GM19372 (cell line): Measurements from ENCODE around the gene HOXB4.
"Not testable (repeated sequence)": the region's sequence is repeated elsewhere in the genome, so short reads cannot be mapped to it uniquely, and the experiment has no call there.

Source experiments
- ATAC-seq: cut with Tn5 transposase; IDR thresholded peaks from one replicate; pipeline ENCODE4 v1.9.1; 2021; ENCODE audit warnings: mild to moderate bottlenecking, low read depth, moderate library complexity; ENCODE audit not compliant: unreplicated experiment

The HOXB4 gene

GRCh38 chr17:48535793-48536559 lies 42.2 kb downstream of the HOXB4 start:
- not testable (repeated sequence) for ATAC-seq

GRCh38 chr17:48532261-48532660 lies 45.9 kb downstream of the HOXB4 start:
- no peak for ATAC-seq

GRCh38 chr17:48530887-48531272 lies 47.3 kb downstream of the HOXB4 start, which contains the start of gene HOXB1:
Gene HOXB1, minus strand, starts transcription at chr17:48531011. Its CDS starts 107 bp downstream, at chr17:48530904.
- ATAC-seq: no peak

DNA sequence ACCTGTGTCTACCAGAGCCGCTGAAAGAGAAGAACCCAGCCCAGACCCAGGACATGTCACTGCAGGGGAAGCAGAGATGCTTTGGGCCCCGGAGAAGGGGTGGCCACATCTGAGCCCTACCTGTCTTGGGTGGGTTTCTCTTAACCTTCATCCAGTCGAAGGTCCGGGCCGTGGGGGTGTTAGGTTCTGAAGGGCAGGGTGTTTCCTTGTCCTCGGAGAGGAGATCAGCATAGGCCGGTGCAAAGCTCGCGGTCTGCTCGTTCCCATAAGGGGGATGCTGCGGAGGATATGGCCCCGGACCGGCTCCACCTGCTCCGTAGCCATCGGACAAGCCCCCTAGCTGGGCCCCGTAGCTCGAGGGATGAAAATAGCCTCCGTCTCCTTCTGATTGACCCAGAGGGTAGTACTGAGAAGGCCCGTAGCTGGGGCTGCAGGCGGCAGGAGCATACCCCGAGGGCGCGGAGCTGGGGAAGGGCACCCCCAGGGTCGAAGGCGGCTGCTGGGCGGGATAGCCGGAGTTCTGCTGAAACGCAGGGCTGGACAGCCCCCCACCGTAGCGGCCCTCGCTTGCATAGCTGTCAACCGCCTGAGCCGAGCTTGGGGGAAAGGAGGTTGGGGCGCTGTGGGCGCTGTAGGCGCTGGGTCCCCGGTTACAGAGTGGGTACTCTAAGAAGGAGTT lies 47.8 kb downstream of the HOXB4 start:
- ATAC-seq: no peak

DNA sequence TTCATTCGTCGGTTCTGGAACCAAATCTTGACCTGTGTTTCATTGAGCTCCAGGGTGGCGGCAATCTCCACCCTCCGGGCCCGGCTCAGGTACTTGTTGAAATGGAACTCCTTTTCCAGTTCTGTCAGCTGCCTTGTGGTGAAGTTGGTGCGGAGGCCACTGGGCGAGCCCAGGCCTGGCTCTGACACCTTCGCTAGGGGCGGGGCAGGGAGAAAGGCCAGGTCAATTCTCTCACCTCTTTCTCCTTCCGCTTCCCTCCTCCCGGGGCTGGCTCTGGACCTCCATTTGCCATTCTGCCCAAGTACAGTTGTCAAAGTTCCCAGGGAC lies 48.5 kb downstream of the HOXB4 start:
- ATAC-seq: no peak

- ATAC-seq: no peak
Measured at GRCh38 chr17:48528936-48529682, 49.0 kb downstream of the HOXB4 start.

DNA sequence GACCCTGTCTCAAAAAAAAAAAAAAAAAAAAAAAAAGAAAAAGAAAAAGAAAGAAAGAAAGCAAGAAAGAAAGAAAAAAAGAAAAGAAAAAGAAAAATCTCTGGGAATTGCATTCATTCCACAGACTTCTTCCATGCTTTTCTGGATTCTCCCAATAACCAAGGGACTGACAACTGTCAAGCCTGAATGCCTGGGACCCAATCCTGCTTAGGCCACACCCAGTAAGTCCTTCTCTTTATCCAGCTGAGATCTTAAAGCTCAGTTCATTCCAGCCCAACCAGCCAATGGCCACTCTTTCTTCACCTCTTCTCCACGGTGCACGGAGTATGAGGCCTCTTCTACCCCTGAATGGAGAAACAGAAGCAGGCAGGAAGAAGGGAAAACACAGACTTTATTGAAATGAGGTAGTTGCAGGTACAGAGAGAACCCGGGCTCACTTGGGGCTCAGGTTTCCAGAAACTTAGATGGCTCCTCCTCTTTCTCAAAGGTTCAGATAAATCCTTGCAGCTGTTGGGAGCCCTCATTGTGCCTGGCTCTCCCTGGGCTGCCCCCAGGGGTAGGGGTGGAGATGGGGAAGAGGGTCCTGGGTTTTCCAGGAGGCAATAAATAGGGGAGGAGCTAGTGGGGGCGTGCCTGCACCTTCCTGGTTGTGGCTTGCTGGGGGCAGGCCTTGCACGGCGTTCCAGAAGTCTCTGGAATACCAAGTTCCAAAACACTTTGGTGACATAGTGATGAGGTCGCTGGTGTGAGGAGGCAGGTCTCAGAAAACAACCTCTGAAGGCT lies 49.8 kb downstream of the HOXB4 start:
- no peak for ATAC-seq

DNA sequence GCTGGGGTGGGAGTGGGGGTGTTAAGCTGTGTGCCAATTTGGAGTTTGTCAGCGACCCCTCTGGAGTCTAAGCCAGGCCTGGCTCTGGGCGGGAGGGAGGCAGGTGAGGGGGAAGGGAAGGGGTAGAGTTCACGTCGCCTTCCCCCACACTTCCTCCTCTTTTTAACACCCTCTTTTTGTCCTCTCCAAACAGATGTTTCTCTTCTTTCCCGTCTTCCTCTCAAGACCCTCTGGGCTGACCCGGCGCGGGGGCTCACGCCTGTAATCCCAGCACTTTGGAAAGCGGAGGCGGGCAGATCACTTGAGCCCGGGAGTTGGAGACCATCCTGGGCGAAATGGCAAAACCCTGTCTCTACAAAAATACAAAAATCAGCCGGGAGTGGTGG lies 50.6 kb downstream of the HOXB4 start:
- ATAC-seq: no peak

- ATAC-seq: no peak
Measured at GRCh38 chr17:48526608-48527546, 51.3 kb downstream of the HOXB4 start.
